NCI-H82 treated with DMSO at 0.1 percent for 48 hours (cell line): ENCODE measurements around the gene HAPLN2.
"Not testable (repeated sequence)": the region's sequence is repeated elsewhere in the genome, so short reads cannot be mapped to it uniquely, and the experiment has no call there.

ENCODE experiments used
- DNase-seq: peaks from one replicate; lab custom pipeline; 2025; ENCODE audit not compliant: unreplicated experiment; lab: John Stamatoyannopoulos, UW

The HAPLN2 gene

DNA sequence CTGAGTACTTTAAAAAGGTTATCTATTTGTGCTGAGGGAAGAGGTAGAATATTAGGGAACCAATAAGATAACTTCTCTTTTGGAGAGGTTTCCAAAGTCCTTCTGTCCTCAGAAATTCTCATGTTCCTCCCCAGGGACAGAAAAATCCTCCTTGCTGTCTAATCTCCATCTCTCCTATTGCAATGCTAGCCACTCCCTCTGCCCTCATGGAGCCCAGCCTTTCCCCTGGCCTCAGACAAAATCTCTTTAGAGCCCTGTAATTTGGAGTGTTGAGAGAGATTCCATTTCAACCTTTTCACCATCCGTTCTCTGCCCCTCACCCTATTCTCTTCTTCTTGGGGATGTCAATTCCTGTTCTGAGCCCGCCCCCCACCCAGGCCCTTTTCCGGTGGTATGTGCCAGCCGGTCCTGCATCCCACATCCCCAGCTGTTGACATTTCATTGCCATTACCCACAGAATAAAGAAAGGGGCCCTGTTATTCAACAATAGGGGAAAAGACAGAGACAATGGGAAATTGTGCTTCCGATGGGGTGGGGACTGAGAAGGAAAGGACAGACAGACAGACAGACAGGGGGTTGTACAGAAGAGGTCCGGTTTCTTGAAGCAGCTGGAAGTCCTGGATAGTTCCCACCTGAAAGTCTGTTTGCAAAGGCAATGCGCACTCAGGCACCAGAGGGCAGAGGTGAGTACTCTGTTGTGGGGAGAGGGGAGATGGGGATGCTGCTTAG is at the start of gene HAPLN2:
TSS of gene HAPLN2 (plus strand) at position 563 of the 729 bp plus-strand sequence. CDS start 4,076 bp downstream, outside the sequence.
- DNase-seq = peak; percentile 79

GRCh38 chr1:156571261-156571852 is 47.9 kb upstream of the HAPLN2 start:
- no peak for DNase-seq

- peak; percentile 53 for DNase-seq
These were observed 47.1 kb upstream of the HAPLN2 start, which contains the start of gene IQGAP3 for GRCh38 chr1:156571919-156572662. TSS of gene IQGAP3 (minus strand) at chr1:156572565. CDS start at chr1:156572529, 36 bp downstream.

GRCh38 chr1:156572663-156573018 is 46.6 kb upstream of the HAPLN2 start:
- DNase-seq = no peak

- no peak for DNase-seq
These were observed 45.1 kb upstream of the HAPLN2 start for GRCh38 chr1:156574039-156574633.

- DNase-seq = no peak
These were observed 41.7 kb upstream of the HAPLN2 start for GRCh38 chr1:156577550-156577949.

- no peak for DNase-seq
These were observed 41.2 kb upstream of the HAPLN2 start for GRCh38 chr1:156578055-156578454.

DNA sequence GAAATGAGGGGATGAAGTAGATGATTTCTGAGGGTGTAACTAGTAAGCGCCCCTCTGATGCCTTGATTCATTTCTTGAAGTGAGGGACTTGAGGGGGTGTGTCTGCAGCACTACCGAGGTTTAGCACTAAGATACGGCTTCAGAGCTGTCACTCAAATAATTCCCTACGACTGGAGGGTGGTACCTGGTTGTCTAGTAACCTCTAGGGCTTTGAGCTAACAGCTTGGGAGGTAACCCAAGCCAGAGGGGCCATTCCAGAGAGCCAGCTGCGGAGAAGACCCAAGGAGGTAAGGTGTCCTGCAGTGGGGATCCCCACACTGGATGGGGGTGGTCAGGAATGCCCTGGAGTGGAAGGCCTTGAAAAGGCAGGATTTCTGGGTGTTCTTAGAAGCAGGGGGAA is 39.7 kb upstream of the HAPLN2 start, which contains the start of gene TTC24:
TSS of gene TTC24 (plus strand) at position 252 of the 400 bp plus-strand sequence. CDS start 1,642 bp downstream, outside the sequence.
- peak; percentile 74 for DNase-seq

GRCh38 chr1:156581661-156582387 is 37.4 kb upstream of the HAPLN2 start:
- DNase-seq = no peak

DNA sequence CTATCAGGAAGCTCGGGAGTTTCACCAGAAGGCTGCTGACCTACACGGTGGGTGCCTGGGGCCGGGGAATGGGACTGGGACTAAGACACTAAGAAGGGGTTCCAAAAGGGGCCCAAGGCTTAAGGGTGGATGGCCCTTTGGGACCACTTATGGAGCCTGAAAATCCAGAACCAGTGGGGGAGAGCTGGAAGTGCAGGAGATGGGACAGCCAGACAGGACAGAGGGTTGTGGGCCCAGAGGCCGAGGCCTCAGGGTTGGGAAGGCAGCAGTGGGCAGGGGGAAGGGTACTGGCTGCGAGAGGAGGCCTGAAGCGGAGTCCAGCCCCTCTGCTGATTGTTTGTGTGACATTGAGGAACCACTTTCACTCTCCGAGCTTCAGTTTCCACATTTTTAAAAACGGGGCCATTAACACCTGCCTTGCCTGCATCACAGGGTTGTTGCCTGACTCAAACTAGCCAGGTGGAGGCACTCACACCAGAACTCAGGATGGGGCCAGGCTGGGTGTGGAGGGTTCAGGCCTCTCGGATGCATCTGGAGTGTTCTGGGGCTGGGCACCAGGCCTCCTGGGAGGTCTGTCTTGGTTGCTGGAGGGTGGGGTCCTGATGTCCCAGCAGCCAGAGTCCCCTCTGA is 36.7 kb upstream of the HAPLN2 start:
- no peak for DNase-seq

GRCh38 chr1:156583821-156584622 is 35.2 kb upstream of the HAPLN2 start:
- DNase-seq = peak; percentile 77

DNA sequence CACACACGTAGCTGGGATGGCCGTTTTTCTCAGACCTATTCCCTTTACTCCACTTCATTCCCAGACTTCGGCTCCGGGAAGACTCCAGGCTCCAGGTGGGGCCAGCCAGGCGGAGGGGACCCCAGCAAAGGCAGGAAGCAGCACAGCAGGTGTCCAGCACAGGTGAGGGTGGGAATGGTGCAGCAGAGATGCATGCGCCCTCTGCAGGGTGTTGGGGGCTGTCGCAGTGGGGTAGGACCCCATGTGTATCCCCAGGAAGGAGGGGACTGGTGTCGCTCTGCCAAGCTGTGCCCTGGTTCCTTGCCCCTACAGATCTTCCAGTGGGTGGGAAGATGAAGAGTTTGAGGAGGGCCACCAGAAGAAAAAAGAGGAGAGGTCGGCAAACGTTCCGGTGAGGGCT is 34.4 kb upstream of the HAPLN2 start:
- DNase-seq = no peak

DNA sequence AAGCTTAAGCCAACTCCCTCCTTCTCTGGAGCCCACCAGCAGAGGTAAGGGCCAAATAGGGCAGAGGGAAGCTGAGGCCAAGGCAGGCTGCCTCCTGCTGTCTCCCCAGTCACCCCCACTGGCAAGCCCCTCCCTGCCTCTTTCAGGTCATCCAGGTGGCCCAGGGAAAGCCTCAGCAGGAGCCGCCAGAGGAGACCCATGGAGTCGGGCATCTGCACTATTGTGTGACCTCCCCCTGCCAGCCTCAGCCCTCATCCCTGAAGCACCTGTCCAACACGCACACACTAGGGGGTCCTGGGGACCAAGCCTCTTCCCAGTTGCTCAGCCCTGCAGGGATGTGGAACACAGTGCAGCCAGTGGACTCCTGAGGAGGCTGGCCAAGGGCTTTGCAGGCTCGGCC is 32.9 kb upstream of the HAPLN2 start:
- no peak for DNase-seq

- DNase-seq = no peak
These were observed 32.2 kb upstream of the HAPLN2 start for GRCh38 chr1:156586892-156587477.

- not testable (repeated sequence) for DNase-seq
These were observed 31.3 kb upstream of the HAPLN2 start for GRCh38 chr1:156587927-156588326.

DNA sequence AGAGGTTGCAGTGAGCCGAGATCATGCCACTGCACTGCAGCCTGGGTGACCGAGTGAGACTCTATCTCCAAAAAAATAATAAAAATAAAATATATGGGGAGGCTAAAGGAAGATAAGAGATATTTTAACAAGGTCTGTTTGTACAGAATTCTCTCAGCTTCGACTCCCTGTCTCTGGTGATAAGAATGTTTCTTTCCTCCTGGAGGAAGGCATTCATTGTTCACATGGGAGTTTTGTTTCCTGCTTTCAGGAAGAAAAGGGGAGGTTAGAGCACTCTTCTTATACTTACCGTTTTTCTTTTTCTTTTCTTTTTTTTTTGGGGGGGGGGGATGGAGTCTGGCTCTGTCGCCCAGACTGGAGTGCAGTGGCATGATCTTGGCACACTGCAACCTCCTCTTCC is 29.7 kb upstream of the HAPLN2 start:
- no peak for DNase-seq

DNA sequence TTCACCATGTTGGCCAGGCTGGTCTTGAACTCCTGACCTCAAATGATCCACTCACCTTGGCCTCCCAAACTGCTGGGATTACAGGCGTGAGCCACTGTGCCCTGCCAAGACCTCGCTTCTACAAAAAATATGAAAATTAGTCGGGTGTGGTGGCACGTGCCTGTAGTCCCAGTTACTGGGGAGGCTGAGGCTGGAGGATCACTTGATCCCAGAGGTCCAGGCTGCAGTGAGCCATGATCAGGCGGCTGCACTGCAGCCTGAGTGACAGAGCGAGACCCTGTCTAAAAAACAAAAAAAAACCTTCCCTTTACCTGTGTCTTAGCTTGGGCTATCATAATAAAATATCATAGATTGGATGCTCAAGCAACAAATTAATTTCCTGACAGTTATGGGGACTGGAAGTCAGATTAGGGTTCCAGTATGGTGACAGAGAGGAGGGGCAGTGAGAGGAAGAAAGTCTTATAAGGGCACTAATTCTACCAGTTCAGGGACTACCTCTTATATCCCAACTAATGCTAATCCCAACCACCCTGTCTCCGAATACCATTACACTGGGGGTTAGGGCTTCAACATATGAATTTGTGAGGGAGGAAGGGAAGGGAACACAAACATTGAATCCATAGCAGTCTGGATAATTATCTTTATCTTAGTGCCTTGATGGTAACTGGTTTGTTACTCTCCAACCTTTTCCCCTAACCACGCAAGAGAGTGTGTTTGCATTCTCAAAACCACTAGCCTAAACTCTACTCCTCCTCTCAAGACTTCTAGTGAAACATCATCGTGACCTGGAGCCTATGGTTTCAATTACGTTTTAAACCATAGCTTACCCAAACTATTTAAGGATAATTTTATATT is 28.7 kb upstream of the HAPLN2 start:
- no peak for DNase-seq

GRCh38 chr1:156591181-156591431 is 28.1 kb upstream of the HAPLN2 start:
- no peak for DNase-seq
